ENCODE measurements around the gene CLK3.
"Not testable (repeated sequence)": the region's sequence is repeated elsewhere in the genome, so short reads cannot be mapped to it uniquely, and the experiment has no call there.

CLK3 gene

DNA sequence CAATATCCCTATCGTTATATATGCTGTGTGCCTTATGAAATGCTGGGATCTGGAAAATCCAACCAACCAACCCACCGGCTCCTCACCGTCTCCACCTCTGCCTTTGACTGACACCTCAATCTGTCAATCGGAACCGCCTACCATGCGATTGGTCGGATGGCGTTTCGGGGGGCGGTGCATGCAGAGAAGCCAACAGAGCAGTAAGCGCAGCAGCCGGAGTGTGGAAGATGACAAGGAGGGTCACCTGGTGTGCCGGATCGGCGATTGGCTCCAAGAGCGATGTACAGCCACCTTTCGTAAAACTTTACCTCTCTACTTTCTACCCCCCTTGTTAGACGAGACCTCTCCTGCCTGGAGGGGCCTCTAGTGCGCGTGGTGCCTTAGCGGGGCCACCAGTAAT is 6.3 kb downstream of the CLK3 start:
- DNase-seq = no peak

DNA sequence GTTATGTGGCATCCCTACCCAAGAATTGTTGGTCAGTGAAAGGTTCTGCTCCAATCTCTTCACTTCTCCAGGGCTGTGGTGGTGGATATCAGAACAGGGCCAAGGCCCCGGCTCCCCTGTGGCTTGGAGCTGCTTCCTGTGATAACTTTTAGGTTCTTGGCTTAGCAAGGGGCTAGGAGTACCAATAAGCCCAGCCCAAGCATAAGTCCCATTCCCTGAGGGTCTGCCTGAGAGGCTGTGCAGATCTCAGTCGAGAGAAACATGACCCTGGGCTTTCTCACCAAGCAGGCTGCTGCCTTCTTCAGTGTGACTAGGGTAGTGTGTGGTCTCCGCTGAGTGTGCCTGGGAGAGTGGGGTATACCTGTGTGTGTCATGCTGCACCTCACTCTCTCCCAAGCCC is 7.1 kb downstream of the CLK3 start:
- no peak for DNase-seq

DNA sequence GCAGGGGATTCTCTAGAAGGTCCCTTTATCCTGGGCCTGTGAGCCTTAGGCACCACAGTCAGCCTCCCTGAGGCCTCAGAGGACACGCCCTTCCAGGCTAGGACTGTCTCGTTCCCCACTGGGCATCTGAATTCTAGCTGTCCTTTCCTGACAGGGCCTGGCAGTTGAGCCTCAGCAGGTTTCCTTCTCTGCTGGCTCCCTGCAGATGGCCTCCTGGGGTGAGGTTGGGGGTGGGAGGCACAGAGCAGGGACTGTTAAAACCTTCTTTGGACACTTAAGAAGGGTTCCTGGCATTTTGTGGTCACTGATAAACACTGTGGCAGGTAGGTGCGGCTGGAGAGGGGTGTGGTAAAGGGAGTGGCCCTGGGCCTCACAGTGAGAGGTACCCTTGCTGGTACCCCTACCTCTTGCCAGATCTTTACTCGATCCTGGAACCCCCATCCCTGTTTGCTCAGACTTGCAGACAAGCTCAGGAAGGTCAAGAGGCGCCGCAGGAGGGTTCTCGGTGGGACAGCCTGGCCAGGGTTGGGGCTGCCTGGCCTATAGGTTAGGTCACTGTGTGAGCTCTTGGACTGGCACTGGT is 8.5 kb downstream of the CLK3 start:
- DNase-seq = no peak

DNA sequence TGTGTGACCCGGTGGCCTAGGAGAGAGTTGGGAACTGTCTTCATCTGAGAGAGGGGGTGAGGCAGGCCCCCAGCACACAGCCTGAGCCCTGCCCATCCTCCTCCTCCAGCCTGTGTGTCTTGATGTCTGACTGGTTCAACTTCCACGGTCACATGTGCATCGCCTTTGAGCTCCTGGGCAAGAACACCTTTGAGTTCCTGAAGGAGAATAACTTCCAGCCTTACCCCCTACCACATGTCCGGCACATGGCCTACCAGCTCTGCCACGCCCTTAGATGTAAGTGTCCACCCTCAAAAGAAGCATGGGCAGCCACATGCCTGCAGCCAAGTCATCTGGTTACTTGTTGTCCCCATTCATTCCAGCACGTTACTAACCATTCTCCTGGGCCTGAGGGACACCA is 10.1 kb downstream of the CLK3 start:
- no peak for DNase-seq

DNA sequence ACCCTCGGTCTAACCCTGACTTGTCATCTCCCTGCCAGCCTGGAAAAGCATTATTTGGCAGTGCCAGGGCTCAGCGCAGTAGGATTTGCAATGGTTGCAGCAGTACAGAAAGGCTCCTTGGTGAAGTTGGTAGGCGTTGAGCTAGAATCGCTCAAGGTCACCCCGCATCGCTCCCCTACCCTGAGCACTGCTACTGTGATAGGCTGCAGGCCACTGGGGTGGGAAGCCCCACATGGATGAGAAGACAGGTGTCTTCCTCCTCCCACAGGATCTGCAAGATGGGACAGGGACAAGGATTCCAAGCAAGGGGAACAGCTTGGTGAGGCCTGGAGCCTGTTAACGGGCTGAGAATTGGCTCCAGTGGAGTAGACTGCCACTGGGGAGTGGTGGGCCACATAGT is 10.7 kb downstream of the CLK3 start:
- no peak for DNase-seq

DNA sequence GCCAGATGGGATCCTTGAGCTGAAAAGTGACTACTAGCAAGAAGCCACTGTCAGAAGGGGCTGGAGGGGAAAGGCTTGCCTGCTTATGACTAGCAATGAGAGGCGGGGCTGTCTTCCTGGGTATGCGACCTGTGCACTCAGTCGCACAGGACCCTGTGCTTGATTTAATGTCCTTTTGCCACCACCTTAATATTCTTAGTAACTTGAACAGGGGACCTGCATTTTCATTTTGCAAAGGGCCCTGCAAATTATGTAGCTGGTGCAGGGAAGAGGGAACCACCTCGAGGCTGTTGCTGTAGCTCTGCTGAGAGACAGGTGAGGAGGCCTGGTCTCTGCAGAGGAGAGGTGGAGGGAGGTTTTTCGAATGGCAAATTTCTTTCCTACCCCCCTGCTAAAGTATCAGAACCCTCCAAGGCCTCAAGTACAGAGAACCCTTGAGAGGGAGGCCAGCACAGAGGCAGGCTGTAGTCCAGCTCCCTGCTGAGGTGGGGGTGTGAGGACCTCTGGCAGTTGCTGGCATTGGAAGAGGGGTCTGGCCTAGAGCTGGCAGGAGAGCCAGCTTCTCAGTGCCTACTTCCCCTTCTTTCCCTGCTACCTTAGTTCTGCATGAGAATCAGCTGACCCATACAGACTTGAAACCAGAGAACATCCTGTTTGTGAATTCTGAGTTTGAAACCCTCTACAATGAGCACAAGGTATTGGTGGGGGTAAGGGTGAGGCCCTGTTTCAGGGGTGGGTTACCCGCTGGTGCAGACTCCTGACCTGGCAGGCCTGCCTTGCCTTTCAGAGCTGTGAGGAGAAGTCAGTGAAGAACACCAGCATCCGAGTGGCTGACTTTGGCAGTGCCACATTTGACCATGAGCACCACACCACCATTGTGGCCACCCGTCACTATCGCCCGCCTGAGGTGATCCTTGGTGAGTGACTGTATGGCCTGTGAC is 11.4 kb downstream of the CLK3 start:
- no peak for DNase-seq

DNA sequence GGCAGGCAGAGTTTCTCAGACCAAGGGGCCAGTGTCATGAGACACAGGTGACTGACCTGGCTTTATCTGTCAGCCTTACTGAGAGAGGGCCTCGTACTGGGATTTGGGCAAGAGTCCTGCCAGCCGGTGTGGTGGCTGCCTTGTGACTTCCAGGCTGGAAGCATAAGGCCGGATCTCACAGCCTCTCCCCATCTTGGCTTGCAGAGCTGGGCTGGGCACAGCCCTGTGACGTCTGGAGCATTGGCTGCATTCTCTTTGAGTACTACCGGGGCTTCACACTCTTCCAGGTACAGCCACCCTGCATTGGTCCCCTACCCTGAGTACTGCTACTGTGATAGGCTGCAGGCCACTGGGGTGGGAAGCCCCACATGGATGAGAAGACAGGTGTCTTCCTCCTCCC is 12.1 kb downstream of the CLK3 start:
- no peak for DNase-seq

DNA sequence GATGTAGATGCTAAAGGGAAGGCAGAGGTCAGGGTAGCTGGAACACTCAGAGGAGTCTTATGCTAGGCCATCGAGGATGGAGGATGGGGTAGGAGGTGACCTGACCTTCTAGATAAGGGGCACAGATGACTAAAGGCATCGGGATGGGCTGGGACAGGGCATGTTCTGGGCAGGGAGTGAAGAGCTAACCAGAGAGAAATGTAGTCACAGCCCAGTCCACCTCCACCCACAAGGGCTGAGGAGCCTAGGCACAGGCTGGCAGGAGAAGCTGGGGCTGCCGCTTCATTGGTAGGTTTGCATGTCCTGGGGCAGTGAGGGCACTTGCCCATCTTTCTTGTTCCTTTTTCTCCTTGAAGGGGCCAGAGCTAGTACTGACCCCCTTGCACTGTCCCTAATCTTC is 12.6 kb downstream of the CLK3 start:
- no peak for DNase-seq

DNA sequence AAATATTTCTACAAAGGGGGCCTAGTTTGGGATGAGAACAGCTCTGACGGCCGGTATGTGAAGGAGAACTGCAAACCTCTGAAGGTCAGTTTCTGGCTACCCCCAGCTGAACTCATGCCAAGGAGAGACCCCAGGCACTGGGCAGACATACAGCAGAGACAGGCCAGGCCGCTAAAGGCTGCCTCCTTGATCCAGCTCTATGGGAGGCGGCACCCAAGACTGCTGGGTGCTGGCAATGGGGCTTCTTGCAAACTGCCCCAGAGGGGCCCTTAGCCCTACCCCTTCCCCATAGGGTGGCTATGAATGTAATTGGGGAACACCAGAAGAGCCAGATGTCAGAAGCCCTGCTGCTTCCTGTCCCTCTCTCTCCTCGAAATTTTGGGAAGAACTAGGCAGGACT is 13.3 kb downstream of the CLK3 start:
- no peak for DNase-seq

DNA sequence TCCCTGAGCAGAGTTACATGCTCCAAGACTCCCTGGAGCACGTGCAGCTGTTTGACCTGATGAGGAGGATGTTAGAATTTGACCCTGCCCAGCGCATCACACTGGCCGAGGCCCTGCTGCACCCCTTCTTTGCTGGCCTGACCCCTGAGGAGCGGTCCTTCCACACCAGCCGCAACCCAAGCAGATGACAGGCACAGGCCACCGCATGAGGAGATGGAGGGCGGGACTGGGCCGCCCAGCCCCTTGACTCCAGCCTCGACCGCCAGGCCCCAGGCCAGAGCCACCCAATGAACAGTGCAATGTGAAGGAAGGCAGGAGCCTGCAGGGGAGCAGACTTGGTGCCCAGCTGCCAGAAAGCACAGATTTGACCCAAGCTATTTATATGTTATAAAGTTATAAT is 14.1 kb downstream of the CLK3 start:
- DNase-seq = not testable (repeated sequence)

DNA sequence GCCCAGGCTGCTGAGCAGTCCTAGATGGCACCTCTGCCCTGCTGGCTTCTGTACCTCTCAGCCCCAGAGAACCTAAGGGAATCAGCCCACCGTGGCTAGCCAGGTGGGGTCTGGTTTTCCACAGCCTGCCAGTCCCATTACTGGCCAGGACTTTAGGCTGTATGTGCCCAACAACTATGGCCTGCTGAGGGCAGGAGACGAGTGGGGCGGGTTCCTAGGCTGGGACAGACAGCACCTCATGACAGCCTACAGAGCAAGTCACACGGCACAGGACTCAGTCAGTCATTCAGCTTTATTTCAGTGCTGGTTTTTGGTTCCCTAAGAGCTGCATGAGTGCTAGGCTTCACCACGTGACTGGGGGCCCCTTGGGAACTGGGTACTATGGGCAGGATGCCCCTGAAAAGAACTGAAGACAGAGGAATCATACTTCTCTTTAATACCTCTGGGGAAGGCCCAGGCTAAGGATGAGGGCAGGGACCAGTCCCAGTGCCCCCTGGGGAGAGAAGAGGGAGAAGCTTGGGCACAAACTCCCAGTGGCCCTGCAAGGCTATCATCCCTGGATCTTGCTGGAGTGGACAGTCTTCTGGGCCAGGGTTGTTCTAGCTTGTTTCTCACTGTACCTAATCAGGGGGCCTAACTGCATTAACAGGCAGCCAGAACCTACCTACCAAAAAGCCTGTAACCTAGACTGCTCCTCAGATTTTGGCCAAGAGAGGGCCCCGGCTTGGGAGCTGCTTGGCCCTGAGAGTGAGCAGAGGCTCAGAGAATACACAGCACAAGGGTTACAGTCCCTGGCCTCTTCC is 14.8 kb downstream of the CLK3 start:
- no peak for DNase-seq

DNA sequence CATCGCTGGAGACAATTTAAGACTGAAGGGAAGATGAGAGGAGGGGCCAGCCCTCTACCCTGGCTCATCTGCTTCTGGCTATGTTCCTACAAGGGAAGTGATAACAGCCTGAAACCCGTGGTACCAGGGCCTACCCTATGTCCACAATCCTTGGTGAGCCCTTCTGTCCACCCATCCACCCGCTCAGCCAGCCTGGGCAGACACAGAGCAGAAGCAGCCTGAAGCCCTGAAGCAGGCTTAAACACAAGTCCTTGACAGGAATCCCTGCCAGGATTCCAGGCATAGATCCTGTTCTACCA is 15.4 kb downstream of the CLK3 start:
- DNase-seq = no peak

DNA sequence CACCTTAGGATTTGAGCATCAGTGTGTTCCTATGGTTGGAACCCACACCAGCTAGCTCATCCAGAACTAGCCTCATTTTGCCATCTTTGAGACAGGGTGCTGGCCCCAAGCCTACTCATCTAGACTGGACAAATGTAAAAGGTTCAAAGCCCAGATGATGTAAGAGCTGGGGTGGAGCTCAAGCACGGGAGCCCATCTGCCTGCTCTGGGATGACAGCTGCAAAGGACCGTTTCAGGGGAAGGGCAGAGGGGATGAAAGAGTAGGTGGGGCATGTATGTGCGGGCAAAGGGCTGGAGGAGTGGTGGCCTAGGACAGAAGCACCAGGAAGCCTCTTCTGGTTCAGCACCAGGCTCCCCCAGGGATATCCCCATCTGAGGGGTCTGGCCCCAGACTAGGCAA is 15.8 kb downstream of the CLK3 start:
- no peak for DNase-seq

DNA sequence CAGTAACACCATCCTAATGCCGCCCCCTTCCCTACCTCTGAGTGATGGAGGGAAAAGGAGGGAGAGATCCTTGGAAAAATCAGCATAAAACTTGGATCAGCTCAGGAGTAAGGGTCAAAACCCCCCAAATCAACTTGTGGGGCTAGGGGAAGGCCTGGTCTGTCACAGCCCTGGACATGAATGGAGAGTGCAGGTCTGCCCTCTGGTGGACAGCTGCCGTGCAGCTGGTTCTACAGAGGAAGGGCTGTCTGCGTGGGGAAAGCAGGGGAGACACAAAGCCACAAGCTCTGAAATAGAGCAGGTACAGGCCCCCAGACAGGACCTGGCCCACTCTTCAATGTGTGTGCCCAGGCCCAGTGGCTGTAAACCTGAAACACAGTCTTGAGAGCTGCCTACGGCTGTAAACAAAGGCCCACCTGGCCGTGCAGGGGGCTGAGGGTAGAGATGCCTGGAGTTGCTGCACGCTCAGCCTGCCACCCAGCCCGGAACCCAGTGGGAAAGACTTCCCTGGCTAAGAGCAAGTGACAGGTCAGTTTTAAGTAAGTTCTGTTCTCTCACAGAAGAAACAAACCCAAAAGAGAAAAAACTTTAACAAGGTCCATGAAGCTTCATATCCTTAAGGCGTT is 16.4 kb downstream of the CLK3 start:
- peak; percentile 44 to 48 for DNase-seq

DNA sequence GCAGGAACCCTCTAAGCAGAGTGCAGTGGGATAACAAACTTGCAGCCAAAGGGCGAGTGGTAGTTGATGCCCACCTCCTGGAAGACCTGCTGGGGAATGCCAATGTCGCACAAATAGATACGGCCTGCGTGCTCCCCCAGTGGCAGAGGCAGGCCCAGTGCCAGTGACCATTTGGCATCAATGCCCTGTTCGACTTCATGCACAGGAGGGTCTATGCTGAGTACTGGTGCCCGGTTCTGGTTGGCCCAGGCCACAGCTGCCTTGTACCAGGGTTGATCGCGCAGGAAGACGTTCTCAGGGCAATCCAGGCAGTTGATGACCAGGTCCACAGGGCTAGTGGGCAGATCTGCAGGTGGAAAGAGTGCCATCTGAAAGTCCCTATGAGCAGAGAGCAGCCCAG is 17.0 kb downstream of the CLK3 start:
- DNase-seq = no peak

DNA sequence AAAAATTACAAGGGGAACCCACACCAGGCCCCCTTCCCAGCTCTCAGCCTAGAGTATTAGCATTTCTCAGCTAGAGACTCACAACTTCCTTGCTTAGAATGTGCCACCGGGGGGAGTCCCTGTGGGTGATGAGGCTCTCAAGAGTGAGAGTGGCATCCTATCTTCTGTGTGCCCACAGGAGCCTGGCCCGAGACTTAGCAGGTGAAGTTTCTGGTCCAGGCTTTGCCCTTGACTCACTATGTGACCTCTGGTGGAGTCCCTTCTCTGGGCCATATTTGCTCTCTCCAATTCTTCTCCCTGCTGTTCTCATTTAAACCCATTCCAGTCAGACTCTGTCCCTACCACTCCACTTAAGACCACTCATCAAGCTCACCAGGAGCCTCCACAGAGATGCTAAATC is 18.1 kb downstream of the CLK3 start:
- DNase-seq = no peak

DNA sequence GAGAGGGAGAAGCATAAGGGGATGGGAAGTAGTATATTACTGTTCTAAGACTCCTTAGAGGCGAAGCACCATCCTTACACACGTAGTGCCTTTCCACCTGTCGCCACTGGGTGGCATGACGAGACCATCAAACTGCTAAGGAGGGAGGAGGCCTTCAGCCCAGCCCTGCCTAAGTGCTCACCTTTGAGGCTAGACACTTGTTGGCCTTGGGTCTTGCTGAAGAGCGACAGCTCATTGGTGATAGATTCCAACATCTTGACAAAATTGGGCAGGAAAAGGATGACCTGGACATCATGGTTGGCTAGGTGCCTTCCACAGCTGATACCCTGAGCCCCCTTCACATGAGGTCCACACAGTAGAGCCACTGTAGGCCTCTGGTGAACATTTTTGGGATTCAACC is 19.6 kb downstream of the CLK3 start:
- peak; percentile 68 to 71 for DNase-seq

DNA sequence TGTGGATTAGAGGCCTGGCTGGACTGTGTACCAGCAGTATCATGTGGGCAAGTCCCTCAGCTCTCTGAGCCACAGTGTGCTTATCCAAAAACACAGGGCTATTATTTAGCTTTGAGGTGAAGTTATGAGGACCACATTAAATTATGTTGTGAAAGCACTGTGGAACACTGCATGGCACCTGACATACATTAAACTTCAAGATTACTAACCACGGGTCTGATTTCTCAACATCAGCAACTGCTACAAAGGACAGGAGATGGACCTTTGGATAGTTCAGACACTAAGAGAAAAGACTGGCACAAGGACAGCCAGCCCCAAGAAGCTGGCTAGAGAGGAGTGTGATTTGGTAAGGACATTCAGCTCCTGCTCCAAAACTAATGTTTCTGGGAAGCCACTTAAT is 21.3 kb downstream of the CLK3 start:
- DNase-seq = no peak

DNA sequence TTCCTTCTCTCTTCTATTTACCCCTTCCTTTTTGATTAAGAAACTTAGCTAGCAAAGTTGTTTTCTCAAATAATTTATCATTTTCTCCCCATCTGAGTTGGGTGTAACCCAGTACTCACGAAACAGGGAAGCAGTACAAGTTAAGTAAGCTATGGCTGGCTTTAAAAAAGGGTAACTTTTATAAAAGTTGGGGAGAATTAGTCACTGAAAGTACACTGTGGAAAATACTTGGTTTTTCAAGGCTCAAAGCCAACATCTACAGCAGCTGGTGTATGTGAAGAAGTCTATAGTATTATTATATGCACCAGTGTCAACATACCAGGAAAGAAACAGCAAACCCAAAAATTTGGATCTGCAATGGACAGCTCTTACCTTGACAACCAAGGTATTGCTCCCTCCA is 25.5 kb downstream of the CLK3 start:
- no peak for DNase-seq

DNA sequence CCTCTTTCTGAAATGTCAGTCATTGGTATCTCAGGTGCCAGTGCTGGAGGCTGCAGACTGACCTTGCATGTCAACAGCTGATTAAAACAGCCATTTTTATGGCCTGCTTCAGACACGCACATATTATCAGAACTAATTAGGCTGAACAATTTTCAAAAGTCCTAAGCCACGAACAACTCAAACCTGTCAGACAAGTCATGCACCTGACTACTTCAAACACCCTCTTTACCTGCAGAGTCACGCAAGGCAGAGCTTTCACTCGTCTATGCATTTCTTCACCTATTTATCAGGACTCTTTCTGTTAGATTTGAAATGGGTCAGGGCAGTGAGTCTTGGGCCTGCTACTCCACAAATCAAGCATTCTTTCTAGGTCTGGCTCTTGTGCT is 26.7 kb downstream of the CLK3 start:
- peak; percentile 37 to 82 for DNase-seq

DNA sequence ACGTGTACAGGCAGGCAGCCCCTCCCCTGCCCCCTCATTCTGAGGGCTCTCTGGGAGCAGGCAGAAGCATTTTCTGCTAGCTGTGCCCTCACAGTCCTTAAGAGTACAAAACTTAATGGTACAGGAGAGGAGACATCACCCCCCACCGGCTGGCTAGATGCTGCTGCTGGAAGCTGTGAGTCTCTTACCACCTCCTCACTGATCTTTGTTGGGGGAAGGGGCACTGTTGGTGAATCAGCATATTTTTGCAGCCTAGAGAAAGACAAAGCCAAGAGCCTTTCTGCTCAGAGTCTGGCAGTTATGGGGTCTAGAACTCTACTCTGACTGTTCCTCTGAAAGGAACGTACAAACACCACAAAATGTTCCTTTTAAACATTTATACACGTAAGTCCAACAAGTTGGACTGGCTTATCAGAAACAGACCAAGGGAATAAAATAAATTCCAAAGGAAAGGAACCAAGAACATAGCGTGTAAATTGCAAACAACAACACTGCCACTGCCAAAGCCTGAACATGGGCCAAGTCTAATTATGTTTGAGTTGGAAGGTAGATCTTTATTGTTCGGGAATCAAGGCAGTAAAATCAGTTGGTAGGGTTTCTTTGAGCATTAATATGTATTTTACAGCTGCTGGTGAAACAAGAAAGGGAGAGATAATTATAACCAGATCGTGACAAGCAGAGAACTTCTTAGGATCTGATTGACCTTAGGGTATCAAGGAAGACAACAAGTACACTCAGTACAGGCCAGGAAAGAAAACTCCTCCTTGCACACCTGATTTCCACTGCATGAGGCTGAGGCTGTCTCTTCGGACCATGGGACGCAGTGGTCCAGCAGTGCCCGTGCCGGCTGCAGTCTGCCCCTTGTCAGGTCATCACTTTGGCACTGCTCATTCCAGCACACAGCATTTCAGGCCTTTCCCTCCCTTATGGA is 27.4 kb downstream of the CLK3 start:
- peak in 1 of 2 experiments; percentile 70 for DNase-seq

DNA sequence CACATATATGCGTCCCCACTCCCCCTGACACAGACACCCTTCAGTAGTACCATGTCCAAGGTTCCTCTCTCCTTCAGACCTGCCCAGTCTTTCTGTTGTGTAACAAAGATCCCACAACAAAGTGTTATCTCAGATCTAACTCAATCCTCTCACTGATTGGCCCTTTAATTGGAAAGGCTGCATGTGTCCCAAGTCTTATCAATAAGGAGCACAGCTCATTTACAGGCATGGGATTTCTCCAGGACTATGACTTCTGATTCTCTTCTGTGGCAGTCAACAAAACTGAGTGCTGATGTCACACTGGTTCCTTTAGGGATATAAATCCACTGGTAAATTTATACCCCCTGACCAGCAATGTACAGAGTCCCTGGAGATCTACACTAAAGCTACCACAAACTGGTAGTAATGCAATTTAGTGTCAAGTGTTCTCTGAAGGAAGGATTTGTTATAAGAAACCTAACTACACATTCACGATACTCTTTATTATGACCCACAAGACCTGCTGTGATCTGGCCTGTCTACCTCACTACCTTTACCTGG is 28.1 kb downstream of the CLK3 start:
- DNase-seq = no peak

Measured in NCI-H2081 (cell line).